ENCODE results near the gene ITPRIP. TPM values are rescaled to one million over a fixed set of nuclear protein-coding genes. Genes with fewer than 3 reads are reported as not detected.

ITPRIP gene
- total RNA-seq, 2 donors from 2014 or later, result 55.6 to 59.2 TPM

- Histone ChIP-seq H3K36me3 (no peaks in the 10 kb centered on the region), H3K27ac (peak overlapping the region; percentile 99 to 100), H3K4me1 (ENCODE audit: control insufficient read depth in 1 of 2, low read depth in 2 of 2) (peaks cover 37 to 57% of the 10 kb centered on the region in 2 donors), H3K27me3 (replicated peaks; ENCODE audit: insufficient read depth) (no peaks in the 10 kb centered on the region), H3K9me3 (no peaks in the 10 kb centered on the region), H3K4me3 (peak overlapping the region; percentile 99)
- DNase-seq (ENCODE audit: low spot score), result no peak
- ATAC-seq (ENCODE audit: insufficient number of reproducible peaks, low FRiP score, low read depth), result no peak
- TF ChIP-seq CTCF (IDR thresholded peaks at IDR 0.05), result no peak
Measured at GRCh38 chr10:104336821-104337467, 1.3 kb downstream of the ITPRIP start.

- no peaks in the 10 kb centered on the region for H3K27me3 ChIP-seq (replicated peaks; ENCODE audit: insufficient read depth)
- TF ChIP-seq CTCF (IDR thresholded peaks at IDR 0.05), result no peak
- H3K9me3 ChIP-seq, result no peaks in the 10 kb centered on the region
- H3K36me3 ChIP-seq, result no peaks in the 10 kb centered on the region
- peaks cover 52 to 69% of the 10 kb centered on the region in 2 donors for H3K4me1 ChIP-seq (ENCODE audit: control insufficient read depth in 1 of 2, low read depth in 2 of 2)
- DNase-seq (ENCODE audit: low spot score), result no peak
- no peak overlapping the region for H3K27ac ChIP-seq
- peak overlapping the region; percentile 99 for H3K4me3 ChIP-seq
- ATAC-seq (ENCODE audit: insufficient number of reproducible peaks, low FRiP score, low read depth), result no peak
Measured at GRCh38 chr10:104334965-104335650, 3.2 kb downstream of the ITPRIP start.

GRCh38 chr10:104334561-104334960, 3.7 kb downstream of the ITPRIP start:
- ATAC-seq (ENCODE audit: insufficient number of reproducible peaks, low FRiP score, low read depth) (no peak), DNase-seq (ENCODE audit: low spot score) (no peak)
- H3K4me3 ChIP-seq, result no peak overlapping the region
- H3K36me3 ChIP-seq, result no peaks in the 10 kb centered on the region
- no peak overlapping the region for H3K27ac ChIP-seq
- H3K27me3 ChIP-seq (replicated peaks; ENCODE audit: insufficient read depth), result no peaks in the 10 kb centered on the region
- peaks cover 53 to 72% of the 10 kb centered on the region in 2 donors for H3K4me1 ChIP-seq (ENCODE audit: control insufficient read depth in 1 of 2, low read depth in 2 of 2)
- TF ChIP-seq CTCF (IDR thresholded peaks at IDR 0.05), result no peak
- H3K9me3 ChIP-seq, result no peaks in the 10 kb centered on the region

- TF ChIP-seq CTCF (IDR thresholded peaks at IDR 0.05), result no peak
- ATAC-seq (ENCODE audit: insufficient number of reproducible peaks, low FRiP score, low read depth) (no peak), DNase-seq (ENCODE audit: low spot score) (no peak)
- H3K4me3 ChIP-seq, result no peak overlapping the region
- H3K27ac ChIP-seq, result peak overlapping the region in 1 of 2 donors; percentile 86
- H3K27me3 ChIP-seq (replicated peaks; ENCODE audit: insufficient read depth), result no peaks in the 10 kb centered on the region
- H3K36me3 ChIP-seq, result no peaks in the 10 kb centered on the region
- H3K4me1 ChIP-seq (ENCODE audit: control insufficient read depth in 1 of 2, low read depth in 2 of 2), result peaks cover 60 to 79% of the 10 kb centered on the region in 2 donors
- H3K9me3 ChIP-seq, result no peaks in the 10 kb centered on the region
Measured at GRCh38 chr10:104333728-104334373, 4.4 kb downstream of the ITPRIP start.

- no peaks in the 10 kb centered on the region for H3K36me3 ChIP-seq
- no peaks in the 10 kb centered on the region for H3K27me3 ChIP-seq (replicated peaks; ENCODE audit: insufficient read depth)
- no peak for TF ChIP-seq CTCF (IDR thresholded peaks at IDR 0.05)
- H3K27ac ChIP-seq, result peak overlapping the region; percentile 77 to 86
- DNase-seq (ENCODE audit: low spot score) (no peak), ATAC-seq (ENCODE audit: insufficient number of reproducible peaks, low FRiP score, low read depth) (no peak)
- no peaks in the 10 kb centered on the region for H3K9me3 ChIP-seq
- H3K4me1 ChIP-seq (ENCODE audit: control insufficient read depth in 1 of 2, low read depth in 2 of 2), result peaks cover 67 to 86% of the 10 kb centered on the region in 2 donors
- no peak overlapping the region for H3K4me3 ChIP-seq
Measured at GRCh38 chr10:104333032-104333727, 5.1 kb downstream of the ITPRIP start.
